GM23338 (cell line): Measurements from ENCODE around the gene CAMK1.

Source experiments
- EZH2 ChIP-seq: fragments of 200-600 bp; sonication (generic); IDR thresholded peaks from one replicate; pipeline ENCODE4 v1.8.0; 2017; ENCODE audit warnings: antibody characterized with exemption, mild to moderate bottlenecking, low read depth; ENCODE audit not compliant: unreplicated experiment
- EZH2phosphoT487 ChIP-seq: fragments of 200-600 bp; sonication (generic); IDR thresholded peaks from one replicate; pipeline ENCODE4 v1.8.1; 2018; ENCODE audit warnings: antibody characterized with exemption; ENCODE audit not compliant: unreplicated experiment
- JUNB ChIP-seq: IDR thresholded peaks from one replicate; pipeline ENCODE4 v1.6.1; 2016; ENCODE audit warnings: antibody characterized with exemption; ENCODE audit not compliant: unreplicated experiment
- POLR2AphosphoS5 ChIP-seq: IDR thresholded peaks from 2 replicates; pipeline ENCODE4 v1.6.1; 2016; ENCODE audit warnings: antibody characterized with exemption, low read depth
- STAT1 ChIP-seq: IDR thresholded peaks from one replicate; pipeline ENCODE4 v1.6.1; 2016; ENCODE audit warnings: antibody characterized with exemption; ENCODE audit not compliant: unreplicated experiment
- ZNF114 ChIP-seq: fragments of 250-450 bp; sonication (Bioruptor Pico); IDR thresholded peaks from 2 replicates; pipeline ENCODE4 v1.5.0; 2020; ENCODE audit warnings: mild to moderate bottlenecking, moderate library complexity
- ZNF331 ChIP-seq: fragments of 250-450 bp; sonication (Bioruptor Pico); IDR thresholded peaks from 2 replicates; pipeline ENCODE4 v1.5.0; 2020; ENCODE audit warnings: low read depth, mild to moderate bottlenecking, moderate library complexity
- TF ChIP-seq, protein P1 (sequence below): IDR thresholded peaks from one replicate; pipeline ENCODE4 v1.6.1; 2018; ENCODE audit warnings: antibody characterized with exemption; ENCODE audit not compliant: unreplicated experiment
- TF ChIP-seq, protein P2 (sequence below), 2 experiments: fragments of 200-600 bp in 1 of 2; sonication (generic) in 1 of 2; conservative IDR thresholded peaks; 2 replicates each; pipeline versions ENCODE4 v1.5.1 to v1.6.1; 2016 to 2017; ENCODE audit warnings: antibody characterized with exemption in 2 of 2, low read depth in 2 of 2, mild to moderate bottlenecking in 2 of 2, moderate library complexity in 1 of 2

DNA sequence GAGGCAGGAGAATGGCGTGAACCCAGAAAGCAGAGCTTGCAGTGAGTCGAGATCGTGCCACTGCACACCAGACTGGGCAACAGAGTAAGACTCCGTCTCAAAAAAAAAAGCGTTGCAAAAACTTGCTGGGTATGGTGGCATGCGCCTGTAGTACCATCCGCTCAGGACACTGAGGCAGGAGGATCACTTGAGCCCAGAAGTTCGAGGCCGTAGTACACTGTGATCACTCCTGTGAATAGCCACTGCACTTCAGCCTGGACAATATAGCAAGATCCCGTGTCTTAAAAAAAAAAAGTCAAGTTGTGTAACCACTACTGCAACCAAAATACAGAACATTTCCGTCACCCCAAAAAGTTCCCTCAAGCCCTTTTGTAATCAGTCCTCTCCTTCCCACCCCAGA lies 24.7 kb upstream of the CAMK1 start:
- TF ChIP-seq POLR2AphosphoS5 = no peak
- TF ChIP-seq, protein P1, sequence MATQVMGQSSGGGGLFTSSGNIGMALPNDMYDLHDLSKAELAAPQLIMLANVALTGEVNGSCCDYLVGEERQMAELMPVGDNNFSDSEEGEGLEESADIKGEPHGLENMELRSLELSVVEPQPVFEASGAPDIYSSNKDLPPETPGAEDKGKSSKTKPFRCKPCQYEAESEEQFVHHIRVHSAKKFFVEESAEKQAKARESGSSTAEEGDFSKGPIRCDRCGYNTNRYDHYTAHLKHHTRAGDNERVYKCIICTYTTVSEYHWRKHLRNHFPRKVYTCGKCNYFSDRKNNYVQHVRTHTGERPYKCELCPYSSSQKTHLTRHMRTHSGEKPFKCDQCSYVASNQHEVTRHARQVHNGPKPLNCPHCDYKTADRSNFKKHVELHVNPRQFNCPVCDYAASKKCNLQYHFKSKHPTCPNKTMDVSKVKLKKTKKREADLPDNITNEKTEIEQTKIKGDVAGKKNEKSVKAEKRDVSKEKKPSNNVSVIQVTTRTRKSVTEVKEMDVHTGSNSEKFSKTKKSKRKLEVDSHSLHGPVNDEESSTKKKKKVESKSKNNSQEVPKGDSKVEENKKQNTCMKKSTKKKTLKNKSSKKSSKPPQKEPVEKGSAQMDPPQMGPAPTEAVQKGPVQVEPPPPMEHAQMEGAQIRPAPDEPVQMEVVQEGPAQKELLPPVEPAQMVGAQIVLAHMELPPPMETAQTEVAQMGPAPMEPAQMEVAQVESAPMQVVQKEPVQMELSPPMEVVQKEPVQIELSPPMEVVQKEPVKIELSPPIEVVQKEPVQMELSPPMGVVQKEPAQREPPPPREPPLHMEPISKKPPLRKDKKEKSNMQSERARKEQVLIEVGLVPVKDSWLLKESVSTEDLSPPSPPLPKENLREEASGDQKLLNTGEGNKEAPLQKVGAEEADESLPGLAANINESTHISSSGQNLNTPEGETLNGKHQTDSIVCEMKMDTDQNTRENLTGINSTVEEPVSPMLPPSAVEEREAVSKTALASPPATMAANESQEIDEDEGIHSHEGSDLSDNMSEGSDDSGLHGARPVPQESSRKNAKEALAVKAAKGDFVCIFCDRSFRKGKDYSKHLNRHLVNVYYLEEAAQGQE = no peak
- TF ChIP-seq, protein P2, sequence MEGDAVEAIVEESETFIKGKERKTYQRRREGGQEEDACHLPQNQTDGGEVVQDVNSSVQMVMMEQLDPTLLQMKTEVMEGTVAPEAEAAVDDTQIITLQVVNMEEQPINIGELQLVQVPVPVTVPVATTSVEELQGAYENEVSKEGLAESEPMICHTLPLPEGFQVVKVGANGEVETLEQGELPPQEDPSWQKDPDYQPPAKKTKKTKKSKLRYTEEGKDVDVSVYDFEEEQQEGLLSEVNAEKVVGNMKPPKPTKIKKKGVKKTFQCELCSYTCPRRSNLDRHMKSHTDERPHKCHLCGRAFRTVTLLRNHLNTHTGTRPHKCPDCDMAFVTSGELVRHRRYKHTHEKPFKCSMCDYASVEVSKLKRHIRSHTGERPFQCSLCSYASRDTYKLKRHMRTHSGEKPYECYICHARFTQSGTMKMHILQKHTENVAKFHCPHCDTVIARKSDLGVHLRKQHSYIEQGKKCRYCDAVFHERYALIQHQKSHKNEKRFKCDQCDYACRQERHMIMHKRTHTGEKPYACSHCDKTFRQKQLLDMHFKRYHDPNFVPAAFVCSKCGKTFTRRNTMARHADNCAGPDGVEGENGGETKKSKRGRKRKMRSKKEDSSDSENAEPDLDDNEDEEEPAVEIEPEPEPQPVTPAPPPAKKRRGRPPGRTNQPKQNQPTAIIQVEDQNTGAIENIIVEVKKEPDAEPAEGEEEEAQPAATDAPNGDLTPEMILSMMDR (conservative IDR thresholded peaks at IDR 0.05; ENCODE audit: low read depth in 2 of 2) = no peak
- TF ChIP-seq EZH2 = no peak
- no peak for TF ChIP-seq ZNF114 (CRISPR knock-in tag)
- no peak for TF ChIP-seq ZNF331 (CRISPR knock-in tag)
- TF ChIP-seq JUNB = no peak
- TF ChIP-seq STAT1 = no peak
- TF ChIP-seq EZH2phosphoT487 = no peak
